Fibroblast of lung (primary cell): ENCODE data around the gene SYNPR. TPM values are rescaled to one million over a fixed set of nuclear protein-coding genes. Genes with fewer than 3 reads are reported as not detected.

ENCODE experiments used
- DNase-seq, 2 donors: peaks; one replicate each; pipeline versions ENCODE4 v3.0.0 to v3.0.0-alpha.2; 2010; ENCODE audit warnings: low read depth in 2 of 2
- H2AFZ ChIP-seq: 2 replicates; pipeline ENCODE4 v1.5.1; 2012; ENCODE audit warnings: low read length, control low read depth, inconsistent platforms
- H3K27ac ChIP-seq: 2 replicates; pipeline ENCODE4 v1.5.1; 2011; ENCODE audit warnings: low read length, control low read depth; ENCODE audit not compliant: insufficient read depth
- H3K27me3 ChIP-seq: 2 replicates; pipeline ENCODE4 v1.5.1; 2011; ENCODE audit warnings: mild to moderate bottlenecking, low read length; ENCODE audit not compliant: control insufficient read depth, insufficient read depth
- H3K36me3 ChIP-seq: 2 replicates; pipeline ENCODE4 v1.5.1; 2011; ENCODE audit warnings: low read length; ENCODE audit not compliant: control insufficient read depth, insufficient read depth
- H3K4me1 ChIP-seq: 2 replicates; pipeline ENCODE4 v1.5.1; 2011; ENCODE audit warnings: low read length; ENCODE audit not compliant: control insufficient read depth, insufficient read depth; ENCODE audit errors: extremely low read depth
- H3K4me2 ChIP-seq: 2 replicates; pipeline ENCODE4 v1.5.1; 2011; ENCODE audit warnings: low read length, control low read depth; ENCODE audit not compliant: insufficient read depth; ENCODE audit errors: extremely low read depth
- H3K4me3 ChIP-seq, 4 experiments: fragments of 200-600 bp in 1 of 4; sonication (generic) in 1 of 4; replicated peaks in 1 of 4; 2 replicates each; pipeline ENCODE4 v1.5.1; 2011 to 2016; ENCODE audit warnings: low read length in 4 of 4, low read depth in 3 of 4, mild to moderate bottlenecking in 3 of 4, control low read depth in 2 of 4, inconsistent platforms in 1 of 4, mixed read lengths in 1 of 4; ENCODE audit not compliant: insufficient read depth in 1 of 4; ENCODE audit errors: control extremely low read depth in 1 of 4
- H3K79me2 ChIP-seq: 2 replicates; pipeline ENCODE4 v1.5.1; 2012; ENCODE audit warnings: mild to moderate bottlenecking, low read length, inconsistent platforms; ENCODE audit not compliant: control insufficient read depth, insufficient read depth
- H3K9ac ChIP-seq: 2 replicates; pipeline ENCODE4 v1.5.1; 2011; ENCODE audit warnings: mild to moderate bottlenecking, low read length, control low read depth; ENCODE audit not compliant: insufficient read depth
- H3K9me3 ChIP-seq: 2 replicates; pipeline ENCODE4 v1.5.1; 2012; ENCODE audit warnings: low read depth, low read length; ENCODE audit not compliant: control insufficient read depth, insufficient read depth
- H4K20me1 ChIP-seq: 2 replicates; pipeline ENCODE4 v1.5.1; 2011; ENCODE audit warnings: low read length; ENCODE audit not compliant: control insufficient read depth, insufficient read depth; ENCODE audit errors: extremely low read depth
- EZH2 ChIP-seq: IDR thresholded peaks from 2 replicates; pipeline ENCODE4 v1.5.1; 2012; ENCODE audit warnings: low read length, control low read depth, mild to moderate bottlenecking; ENCODE audit errors: missing control alignments
- polyA plus RNA-seq, 2 donors: library from polyadenylated mRNA; depleted of rRNA in 1 of 2; stranded (reverse) in 1 of 2; unstranded in 1 of 2; fragments of >200 nt; gene quantifications; 2 replicates each; pipeline ENCODE4 v1.2.1, GENCODE V29; 2011 to 2012; ENCODE audit warnings: missing spikeins in 1 of 2
- total RNA-seq: library from RNA; depleted of rRNA; stranded (reverse); fragments of >200 nt; gene quantifications from 2 replicates; pipeline ENCODE4 v1.2.1, GENCODE V29; 2014
- TF ChIP-seq, protein P1 (sequence below), 2 donors: IDR thresholded peaks in 1 of 2; conservative IDR thresholded peaks in 1 of 2; 1 replicate in 1 of 2; 2 replicates in 1 of 2; pipeline ENCODE4 v1.5.1; 2011 to 2012; ENCODE audit warnings: low read length in 2 of 2, control low read depth in 1 of 2, inconsistent platforms in 1 of 2, low read depth in 1 of 2, mild to moderate bottlenecking in 1 of 2

The SYNPR gene
- total and polyA plus RNA-seq, 2 donors (not counting 1 experiment from before 2014, with no cell fraction given) = not detected

DNA sequence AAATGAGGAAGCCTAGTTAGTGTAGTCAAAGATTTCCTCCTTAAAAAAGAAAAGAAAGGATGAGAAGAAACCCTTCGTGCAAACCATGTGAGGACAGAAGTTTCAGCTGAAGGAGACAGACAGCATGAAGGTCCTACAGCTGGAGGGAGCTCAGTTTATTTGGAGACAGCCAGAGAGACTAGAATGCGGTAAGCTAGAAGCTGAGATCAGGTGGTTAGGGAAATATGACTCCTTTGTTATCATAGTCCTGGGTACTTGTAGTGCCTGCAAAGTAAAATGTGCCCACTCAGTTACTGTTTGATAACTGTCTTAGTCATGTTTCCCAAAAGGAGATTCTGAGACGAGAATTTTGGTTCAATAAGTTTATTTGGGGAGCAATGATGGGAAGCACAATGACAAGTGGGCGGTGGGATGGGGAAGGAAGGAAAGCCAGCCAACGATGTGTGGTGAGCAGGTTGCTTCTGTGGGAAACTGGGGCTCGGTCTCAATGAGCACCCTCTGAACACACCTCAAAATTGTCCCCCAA is 195.6 kb downstream of the SYNPR start:
- Histone ChIP-seq H3K4me1 (no peaks in the 10 kb centered on the region), H3K4me3 (no peak overlapping the region), H3K27ac (no peak overlapping the region), H3K36me3 (no peaks in the 10 kb centered on the region), H3K27me3 (no peaks in the 10 kb centered on the region), H3K79me2 (no peaks in the 10 kb centered on the region), H3K9me3 (no peaks in the 10 kb centered on the region), H4K20me1 (no peaks in the 10 kb centered on the region), H3K4me2 (no peak overlapping the region), H2AFZ (no peak overlapping the region), H3K9ac (no peak overlapping the region)
- no peak for DNase-seq
- TF ChIP-seq, protein P1, sequence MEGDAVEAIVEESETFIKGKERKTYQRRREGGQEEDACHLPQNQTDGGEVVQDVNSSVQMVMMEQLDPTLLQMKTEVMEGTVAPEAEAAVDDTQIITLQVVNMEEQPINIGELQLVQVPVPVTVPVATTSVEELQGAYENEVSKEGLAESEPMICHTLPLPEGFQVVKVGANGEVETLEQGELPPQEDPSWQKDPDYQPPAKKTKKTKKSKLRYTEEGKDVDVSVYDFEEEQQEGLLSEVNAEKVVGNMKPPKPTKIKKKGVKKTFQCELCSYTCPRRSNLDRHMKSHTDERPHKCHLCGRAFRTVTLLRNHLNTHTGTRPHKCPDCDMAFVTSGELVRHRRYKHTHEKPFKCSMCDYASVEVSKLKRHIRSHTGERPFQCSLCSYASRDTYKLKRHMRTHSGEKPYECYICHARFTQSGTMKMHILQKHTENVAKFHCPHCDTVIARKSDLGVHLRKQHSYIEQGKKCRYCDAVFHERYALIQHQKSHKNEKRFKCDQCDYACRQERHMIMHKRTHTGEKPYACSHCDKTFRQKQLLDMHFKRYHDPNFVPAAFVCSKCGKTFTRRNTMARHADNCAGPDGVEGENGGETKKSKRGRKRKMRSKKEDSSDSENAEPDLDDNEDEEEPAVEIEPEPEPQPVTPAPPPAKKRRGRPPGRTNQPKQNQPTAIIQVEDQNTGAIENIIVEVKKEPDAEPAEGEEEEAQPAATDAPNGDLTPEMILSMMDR (conservative IDR thresholded peaks at IDR 0.05 in 1 of 2, IDR thresholded peaks at IDR 0.05 in 1 of 2; ENCODE audit: low read depth in 1 of 2, low read length in 2 of 2) = no peak
- no peak for TF ChIP-seq EZH2

DNA sequence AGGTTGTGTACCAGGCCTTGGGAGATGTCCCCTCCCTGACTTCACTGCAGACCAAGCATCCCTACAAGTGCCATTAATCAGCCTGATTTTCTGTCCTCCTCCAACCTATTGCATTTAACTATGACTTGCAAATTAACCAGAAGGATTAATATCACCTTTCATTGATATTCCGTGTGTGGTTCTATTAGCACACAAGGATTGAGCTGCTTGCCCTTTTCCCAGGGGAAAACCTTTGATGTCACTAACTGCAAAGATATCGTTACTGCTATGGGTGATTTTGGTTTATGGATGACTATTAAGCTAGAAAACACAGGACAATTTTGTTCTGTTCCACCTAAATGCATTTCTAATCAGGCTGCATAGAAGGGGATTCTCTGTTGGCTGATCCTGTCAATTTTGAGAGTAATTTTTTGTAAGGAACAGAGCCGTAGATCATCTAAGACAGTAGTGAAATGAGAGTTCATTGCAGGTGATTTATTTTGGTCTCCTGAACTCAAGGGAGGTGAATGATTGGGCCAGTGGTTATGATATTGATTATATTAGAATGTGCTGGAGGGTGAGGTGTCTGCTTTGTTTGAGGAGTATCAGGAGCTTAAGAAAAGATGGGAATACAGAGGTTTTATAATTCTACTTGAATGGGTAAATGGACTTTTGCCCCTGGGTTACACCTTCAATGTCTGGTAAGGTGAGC is 196.9 kb downstream of the SYNPR start:
- Histone ChIP-seq H3K36me3 (no peaks in the 10 kb centered on the region), H2AFZ (no peak overlapping the region), H3K27me3 (no peaks in the 10 kb centered on the region), H3K4me3 (no peak overlapping the region), H3K9me3 (no peaks in the 10 kb centered on the region), H4K20me1 (no peaks in the 10 kb centered on the region), H3K4me2 (no peak overlapping the region), H3K9ac (no peak overlapping the region), H3K27ac (no peak overlapping the region), H3K79me2 (no peaks in the 10 kb centered on the region), H3K4me1 (no peaks in the 10 kb centered on the region)
- no peak for DNase-seq
- TF ChIP-seq, protein P1 (conservative IDR thresholded peaks at IDR 0.05 in 1 of 2, IDR thresholded peaks at IDR 0.05 in 1 of 2; ENCODE audit: low read depth in 1 of 2, low read length in 2 of 2) = no peak
- TF ChIP-seq EZH2 = no peak

DNA sequence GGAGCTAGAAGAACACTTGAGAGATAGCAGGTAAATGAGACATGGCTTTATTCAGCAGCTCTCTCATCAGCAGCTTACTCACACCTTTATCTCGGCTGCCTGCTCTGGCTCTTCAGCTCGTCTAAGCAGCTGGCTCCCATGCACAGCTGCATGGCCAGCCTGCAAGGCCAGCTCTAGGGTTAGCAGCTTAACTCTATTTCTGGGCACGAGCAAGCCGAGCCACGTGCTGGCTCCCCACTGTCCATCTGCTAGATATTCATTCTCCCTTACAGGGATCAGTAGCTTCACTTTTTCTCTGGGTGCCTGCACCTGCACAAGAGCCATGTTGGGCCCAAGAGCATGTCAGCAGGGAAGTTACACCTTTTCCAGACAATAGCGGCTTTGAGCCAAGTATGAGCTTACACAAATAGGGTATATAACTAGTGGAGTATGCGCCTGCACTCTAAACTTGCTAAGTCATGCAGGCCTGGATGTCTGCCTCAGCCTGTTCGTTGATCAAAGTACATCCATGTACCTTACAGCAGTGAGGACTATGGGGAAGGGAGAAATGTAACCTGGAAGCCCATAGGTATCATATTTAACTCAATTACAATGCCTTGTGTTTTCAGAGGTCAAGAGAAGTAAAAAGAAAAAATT is 199.5 kb downstream of the SYNPR start:
- DNase-seq = no peak
- no peak overlapping the region for H3K4me3 ChIP-seq
- no peak overlapping the region for H3K9ac ChIP-seq
- H3K4me2 ChIP-seq = no peak overlapping the region
- TF ChIP-seq EZH2 = no peak
- TF ChIP-seq, protein P1 (conservative IDR thresholded peaks at IDR 0.05 in 1 of 2, IDR thresholded peaks at IDR 0.05 in 1 of 2; ENCODE audit: low read depth in 1 of 2, low read length in 2 of 2) = no peak
- no peaks in the 10 kb centered on the region for H3K4me1 ChIP-seq
- no peak overlapping the region for H3K27ac ChIP-seq
- H3K36me3 ChIP-seq = no peaks in the 10 kb centered on the region
- H4K20me1 ChIP-seq = no peaks in the 10 kb centered on the region
- no peak overlapping the region for H2AFZ ChIP-seq
- H3K79me2 ChIP-seq = no peaks in the 10 kb centered on the region
- H3K27me3 ChIP-seq = no peaks in the 10 kb centered on the region
- H3K9me3 ChIP-seq = no peaks in the 10 kb centered on the region
